ENCODE measurements around the gene LRBA.
A peak's percentile ranks its signal among the peaks of the same experiment; 100 is the strongest.

LRBA gene

GRCh38 chr4:150720973-150721518, 294.0 kb downstream of the LRBA start:
- TF ChIP-seq CTCF (conservative IDR thresholded peaks at IDR 0.05; ENCODE audit: low read depth, low read length), result no peak
- DNase-seq (ENCODE audit: low read depth), result peak; percentile 29
- H3K4me3 ChIP-seq (ENCODE audit: low read depth, low read length), result no peak overlapping the region

GRCh38 chr4:150717952-150718351, 297.1 kb downstream of the LRBA start:
- no peak overlapping the region for H3K4me3 ChIP-seq (ENCODE audit: low read depth, low read length)
- DNase-seq (ENCODE audit: low read depth), result no peak
- no peak for TF ChIP-seq CTCF (conservative IDR thresholded peaks at IDR 0.05; ENCODE audit: low read depth, low read length)

GRCh38 chr4:150714462-150715438, 300.3 kb downstream of the LRBA start:
- no peak for TF ChIP-seq CTCF (conservative IDR thresholded peaks at IDR 0.05; ENCODE audit: low read depth, low read length)
- peak; percentile 3 for DNase-seq (ENCODE audit: low read depth)
- no peak overlapping the region for H3K4me3 ChIP-seq (ENCODE audit: low read depth, low read length)

- no peak for DNase-seq (ENCODE audit: low read depth)
- no peak for TF ChIP-seq CTCF (conservative IDR thresholded peaks at IDR 0.05; ENCODE audit: low read depth, low read length)
- H3K4me3 ChIP-seq (ENCODE audit: low read depth, low read length), result no peak overlapping the region
Observed at GRCh38 chr4:150713251-150713650, 301.8 kb downstream of the LRBA start.

- no peak overlapping the region for H3K4me3 ChIP-seq (ENCODE audit: low read depth, low read length)
- DNase-seq (ENCODE audit: low read depth), result no peak
- no peak for TF ChIP-seq CTCF (conservative IDR thresholded peaks at IDR 0.05; ENCODE audit: low read depth, low read length)
Observed at GRCh38 chr4:150710770-150711375, 304.2 kb downstream of the LRBA start.

GRCh38 chr4:150708004-150708403, 307.1 kb downstream of the LRBA start:
- no peak for DNase-seq (ENCODE audit: low read depth)
- TF ChIP-seq CTCF (conservative IDR thresholded peaks at IDR 0.05; ENCODE audit: low read depth, low read length), result no peak
- no peak overlapping the region for H3K4me3 ChIP-seq (ENCODE audit: low read depth, low read length)

Data from choroid plexus epithelial cell (primary cell).